Fibroblast of lung (primary cell): ENCODE results near the gene IL31.

Experiments
- CTCF ChIP-seq, 2 donors: IDR thresholded peaks in 1 of 2; conservative IDR thresholded peaks in 1 of 2; 1 replicate in 1 of 2; 2 replicates in 1 of 2; pipeline ENCODE4 v1.5.1; 2011 to 2012; ENCODE audit warnings: low read length in 2 of 2, control low read depth in 1 of 2, inconsistent platforms in 1 of 2, low read depth in 1 of 2, mild to moderate bottlenecking in 1 of 2
- EZH2 ChIP-seq: IDR thresholded peaks from 2 replicates; pipeline ENCODE4 v1.5.1; 2012; ENCODE audit warnings: low read length, control low read depth, mild to moderate bottlenecking; ENCODE audit errors: missing control alignments

- no peak for TF ChIP-seq CTCF (conservative IDR thresholded peaks at IDR 0.05 in 1 of 2, IDR thresholded peaks at IDR 0.05 in 1 of 2; ENCODE audit: low read depth in 1 of 2, low read length in 2 of 2)
- no peak for TF ChIP-seq EZH2
These were observed 36.3 kb downstream of the IL31 start for GRCh38 chr12:122137681-122138080.
